Endodermal cell (in vitro differentiated cells): ENCODE results near the gene STPG1. TPM values are rescaled to one million over a fixed set of nuclear protein-coding genes. Genes with fewer than 3 reads are reported as not detected.

Experiments used
- DNase-seq: peaks from one replicate; pipeline ENCODE4 v3.0.0-alpha.2; 2017
- H3K27ac ChIP-seq: 2 replicates; pipeline ENCODE4 v1.5.1; 2013; ENCODE audit warnings: mild to moderate bottlenecking, low read depth, low read length, moderate library complexity
- H3K27me3 ChIP-seq: 2 replicates; pipeline ENCODE4 v1.6.1; 2013; ENCODE audit warnings: mild to moderate bottlenecking, low read length, moderate library complexity; ENCODE audit not compliant: insufficient read depth, control insufficient read depth, poor library complexity, severe bottlenecking
- H3K36me3 ChIP-seq: 2 replicates; pipeline ENCODE4 v1.7.0; 2013; ENCODE audit warnings: mild to moderate bottlenecking, low read length, moderate library complexity; ENCODE audit not compliant: control insufficient read depth, insufficient read depth
- H3K4me1 ChIP-seq: one replicate; pipeline ENCODE4 v1.7.0; 2013; ENCODE audit warnings: low read length; ENCODE audit not compliant: control insufficient read depth, insufficient read depth
- H3K4me3 ChIP-seq: 2 replicates; pipeline ENCODE4 v1.5.1; 2013; ENCODE audit warnings: mild to moderate bottlenecking, low read length, moderate library complexity
- H3K9ac ChIP-seq: 2 replicates; pipeline ENCODE4 v1.6.1; 2013; ENCODE audit warnings: mild to moderate bottlenecking, low read length, moderate library complexity; ENCODE audit not compliant: poor library complexity, severe bottlenecking; ENCODE audit errors: extremely low read depth
- H3K9me3 ChIP-seq: 2 replicates; pipeline ENCODE4 v1.6.1; 2013; ENCODE audit warnings: mild to moderate bottlenecking, low read length, moderate library complexity; ENCODE audit not compliant: control insufficient read depth
- H3K27ac Mint-ChIP-seq: 2 replicates; pipeline ENCODE4 v1.8.0; 2020; ENCODE audit warnings: mixed read lengths
- H3K27me3 Mint-ChIP-seq: 2 replicates; pipeline ENCODE4 v1.8.0; 2021; ENCODE audit warnings: mild to moderate bottlenecking, mixed read lengths; ENCODE audit not compliant: insufficient read depth
- H3K36me3 Mint-ChIP-seq: 2 replicates; pipeline ENCODE4 v1.8.0; 2020; ENCODE audit warnings: low read depth, mixed read lengths
- H3K4me1 Mint-ChIP-seq: 2 replicates; pipeline ENCODE4 v1.8.0; 2020; ENCODE audit warnings: mixed read lengths
- H3K4me3 Mint-ChIP-seq: 2 replicates; pipeline ENCODE4 v1.8.0; 2020; ENCODE audit warnings: mild to moderate bottlenecking, moderate library complexity, mixed read lengths
- H3K9me3 Mint-ChIP-seq: 2 replicates; pipeline ENCODE4 v1.8.0; 2020; ENCODE audit warnings: mild to moderate bottlenecking, mixed read lengths
- WGBS, 2 experiments: methylation state at CpG; one replicate each; pipeline versions ENCODE4 v1.1.5 to v1.1.7; 2013; ENCODE audit warnings: missing lambda C conversion rate in 2 of 2, mixed read lengths in 1 of 2; ENCODE audit not compliant: insufficient coverage in 1 of 2, insufficient read length in 1 of 2; 5-methylcytosine and 5-hydroxymethylcytosine counted together
- total RNA-seq, 2 donors: library from RNA; stranded (reverse); fragmentation: NEBNext Ultra II Directional in 1 of 2; extraction: Animal tissue kit (Norgen Biotek cat#: 25700) in 1 of 2; gene quantifications; 2 replicates in 1 of 2; 3 replicates in 1 of 2; pipeline ENCODE4 v1.2.1, GENCODE V29; 2021
- TF ChIP-seq, protein P1 (sequence below): fragments of 200-600 bp; sonication (generic); conservative IDR thresholded peaks from 2 replicates; pipeline ENCODE4 v1.5.0; 2021; ENCODE audit warnings: antibody characterized with exemption, mild to moderate bottlenecking

Gene STPG1
- total RNA-seq, 2 donors from 2014 or later, result 16.6 to 16.9 TPM

DNA sequence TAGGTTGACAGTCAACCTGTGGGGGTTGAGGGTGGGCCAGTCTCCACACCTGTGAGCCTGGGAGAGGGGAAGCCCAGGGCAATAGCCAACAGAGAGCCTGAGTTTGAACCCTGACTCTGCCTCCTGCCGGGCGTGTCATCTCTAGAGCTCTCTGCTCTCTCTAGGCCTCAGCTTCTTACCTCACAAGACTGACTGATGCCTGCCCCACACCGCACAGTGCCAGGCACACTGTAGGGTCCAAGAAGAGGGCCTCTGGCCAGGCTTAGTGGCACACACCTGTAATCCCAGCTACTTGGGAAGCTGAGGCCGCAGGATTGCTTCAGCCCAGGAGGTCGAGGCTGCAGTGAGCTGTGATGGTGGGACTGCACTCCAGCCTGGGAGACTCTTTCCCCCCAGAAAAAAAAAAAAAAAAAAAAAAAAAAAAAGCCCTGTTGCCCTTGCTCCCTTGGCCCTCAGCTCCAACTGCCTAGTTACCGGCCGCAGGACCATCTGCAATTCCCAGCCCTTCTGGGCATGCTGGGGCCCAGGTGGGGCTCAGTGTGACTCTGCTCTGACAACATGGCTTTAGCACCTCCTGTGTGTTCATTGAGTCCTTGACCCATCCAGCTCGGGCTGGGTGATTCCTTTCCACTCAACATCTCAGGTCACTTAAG, 69.4 kb downstream of the STPG1 start:
- Histone ChIP-seq H3K36me3 (no peaks in the 10 kb centered on the region), H3K27me3 (no peaks in the 10 kb centered on the region), H3K9ac (no peak overlapping the region), H3K4me1 (no peaks in the 10 kb centered on the region), H3K9me3 (no peaks in the 10 kb centered on the region), H3K27ac (no peak overlapping the region), H3K4me3 (no peak overlapping the region)
- peaks cover 2% of the 10 kb centered on the region for H3K27me3 Mint-ChIP-seq
- no peak for DNase-seq
- H3K4me3 Mint-ChIP-seq, result no peak overlapping the region
- WGBS, 2 experiments, result 87 to 92% methylated on average over 4 to 8 of the region's 8 CpGs
- no peaks in the 10 kb centered on the region for H3K9me3 Mint-ChIP-seq
- H3K4me1 Mint-ChIP-seq, result peaks cover 20% of the 10 kb centered on the region
- H3K36me3 Mint-ChIP-seq, result no peaks in the 10 kb centered on the region
- H3K27ac Mint-ChIP-seq, result no peak overlapping the region
- TF ChIP-seq, protein P1, sequence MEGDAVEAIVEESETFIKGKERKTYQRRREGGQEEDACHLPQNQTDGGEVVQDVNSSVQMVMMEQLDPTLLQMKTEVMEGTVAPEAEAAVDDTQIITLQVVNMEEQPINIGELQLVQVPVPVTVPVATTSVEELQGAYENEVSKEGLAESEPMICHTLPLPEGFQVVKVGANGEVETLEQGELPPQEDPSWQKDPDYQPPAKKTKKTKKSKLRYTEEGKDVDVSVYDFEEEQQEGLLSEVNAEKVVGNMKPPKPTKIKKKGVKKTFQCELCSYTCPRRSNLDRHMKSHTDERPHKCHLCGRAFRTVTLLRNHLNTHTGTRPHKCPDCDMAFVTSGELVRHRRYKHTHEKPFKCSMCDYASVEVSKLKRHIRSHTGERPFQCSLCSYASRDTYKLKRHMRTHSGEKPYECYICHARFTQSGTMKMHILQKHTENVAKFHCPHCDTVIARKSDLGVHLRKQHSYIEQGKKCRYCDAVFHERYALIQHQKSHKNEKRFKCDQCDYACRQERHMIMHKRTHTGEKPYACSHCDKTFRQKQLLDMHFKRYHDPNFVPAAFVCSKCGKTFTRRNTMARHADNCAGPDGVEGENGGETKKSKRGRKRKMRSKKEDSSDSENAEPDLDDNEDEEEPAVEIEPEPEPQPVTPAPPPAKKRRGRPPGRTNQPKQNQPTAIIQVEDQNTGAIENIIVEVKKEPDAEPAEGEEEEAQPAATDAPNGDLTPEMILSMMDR, result no peak

DNA sequence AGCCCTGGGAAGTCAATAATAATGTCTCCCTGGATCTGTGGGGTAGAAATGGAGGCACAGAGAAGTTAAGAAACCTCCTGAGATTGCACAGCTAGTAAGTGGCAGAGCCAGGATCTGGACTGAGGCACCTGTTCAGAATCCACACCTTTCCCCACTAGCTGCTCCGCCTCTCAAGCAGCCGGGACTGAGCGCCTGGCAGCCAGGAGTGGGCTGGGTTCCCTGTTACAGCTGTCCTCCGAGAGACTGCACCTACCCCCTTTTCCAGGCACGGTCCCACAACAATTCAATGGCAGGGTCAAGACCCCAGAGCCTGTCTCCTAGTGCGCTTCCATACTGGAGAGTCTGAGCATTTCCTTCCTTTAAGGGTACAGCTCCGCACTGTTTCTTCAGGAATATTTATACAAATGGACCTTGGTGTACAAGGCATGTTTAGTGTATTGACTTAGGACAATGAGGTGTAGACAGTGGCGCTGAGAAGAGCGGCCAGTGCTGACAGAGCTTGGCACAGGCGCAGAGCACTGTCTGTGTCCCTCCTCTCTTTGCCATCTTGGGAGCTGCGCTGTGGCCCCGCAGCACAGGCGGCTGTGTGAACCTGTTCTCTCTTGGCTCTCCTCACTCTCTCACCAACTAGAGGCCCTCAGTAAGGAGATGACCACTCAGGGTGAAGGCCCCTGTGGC, 70.0 kb downstream of the STPG1 start:
- Histone ChIP-seq H3K4me1 (no peaks in the 10 kb centered on the region), H3K4me3 (no peak overlapping the region), H3K36me3 (no peaks in the 10 kb centered on the region), H3K9me3 (no peaks in the 10 kb centered on the region), H3K27me3 (no peaks in the 10 kb centered on the region), H3K9ac (no peak overlapping the region), H3K27ac (no peak overlapping the region)
- no peak overlapping the region for H3K4me3 Mint-ChIP-seq
- H3K27me3 Mint-ChIP-seq, result peaks cover 2% of the 10 kb centered on the region
- WGBS, 2 experiments, result 91% methylated on average over 10 to 13 of the region's 13 CpGs
- H3K36me3 Mint-ChIP-seq, result no peaks in the 10 kb centered on the region
- TF ChIP-seq, protein P1, result no peak
- DNase-seq, result no peak
- no peak overlapping the region for H3K27ac Mint-ChIP-seq
- peaks cover 23% of the 10 kb centered on the region for H3K4me1 Mint-ChIP-seq
- no peaks in the 10 kb centered on the region for H3K9me3 Mint-ChIP-seq

DNA sequence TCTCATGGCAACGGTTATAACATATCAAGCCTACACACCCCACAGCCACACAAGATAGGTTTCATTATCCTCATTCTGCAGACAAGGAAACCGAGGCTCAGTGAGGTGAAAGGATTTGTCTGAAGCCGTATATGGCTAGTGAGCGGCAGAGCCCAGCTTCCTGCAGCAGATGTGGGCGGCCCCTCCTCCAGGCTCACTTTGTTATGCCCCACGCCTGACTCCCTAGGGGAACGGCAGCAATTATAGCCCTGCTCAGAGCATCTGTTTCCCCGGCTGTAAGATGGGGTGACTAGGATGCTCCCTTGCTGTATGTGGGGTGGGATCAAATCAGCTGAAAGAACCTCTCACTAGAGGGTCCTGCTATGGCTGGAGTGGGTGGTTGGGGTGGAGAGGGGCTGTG, 72.3 kb downstream of the STPG1 start:
- Mint-ChIP-seq H3K27ac (no peak overlapping the region), H3K27me3 (peaks cover 2% of the 10 kb centered on the region), H3K9me3 (no peaks in the 10 kb centered on the region), H3K36me3 (no peaks in the 10 kb centered on the region), H3K4me1 (peaks cover 34% of the 10 kb centered on the region), H3K4me3 (no peak overlapping the region)
- Histone ChIP-seq H3K9me3 (no peaks in the 10 kb centered on the region), H3K4me3 (no peak overlapping the region), H3K27ac (no peak overlapping the region), H3K9ac (no peak overlapping the region), H3K36me3 (no peaks in the 10 kb centered on the region), H3K27me3 (no peaks in the 10 kb centered on the region), H3K4me1 (peaks cover 4% of the 10 kb centered on the region)
- peak; percentile 64 for DNase-seq
- 70 to 79% methylated on average over 6 to 8 of the region's 8 CpGs for WGBS, 2 experiments
- TF ChIP-seq, protein P1, result no peak
